Endothelial cell (in vitro differentiated cells): ENCODE results near the gene LRCH3. TPM values are rescaled to one million over a fixed set of nuclear protein-coding genes. Genes with fewer than 3 reads are reported as not detected.

Experiments used
- DNase-seq: peaks from one replicate; pipeline ENCODE4 v3.0.0; 2021; ENCODE audit warnings: low spot score
- H3K27ac Mint-ChIP-seq: one replicate; pipeline ENCODE4 v1.8.0; 2021; ENCODE audit warnings: mixed read lengths, inconsistent platforms; ENCODE audit not compliant: unreplicated experiment
- H3K27me3 Mint-ChIP-seq: one replicate; pipeline ENCODE4 v1.8.0; 2021; ENCODE audit warnings: mild to moderate bottlenecking, moderate library complexity, mixed read lengths, inconsistent platforms; ENCODE audit not compliant: unreplicated experiment
- H3K36me3 Mint-ChIP-seq: one replicate; pipeline ENCODE4 v1.8.0; 2021; ENCODE audit warnings: mild to moderate bottlenecking, low read depth, mixed read lengths, inconsistent platforms; ENCODE audit not compliant: unreplicated experiment
- H3K4me1 Mint-ChIP-seq: one replicate; pipeline ENCODE4 v1.8.0; 2021; ENCODE audit warnings: mild to moderate bottlenecking, mixed read lengths, inconsistent platforms; ENCODE audit not compliant: unreplicated experiment
- H3K4me3 Mint-ChIP-seq: one replicate; pipeline ENCODE4 v1.8.0; 2021; ENCODE audit warnings: mild to moderate bottlenecking, mixed read lengths, inconsistent platforms; ENCODE audit not compliant: unreplicated experiment
- H3K9me3 Mint-ChIP-seq: one replicate; pipeline ENCODE4 v1.8.0; 2021; ENCODE audit warnings: mixed read lengths, inconsistent platforms; ENCODE audit not compliant: unreplicated experiment
- total RNA-seq: library from RNA; stranded (reverse); fragmentation: NEBNext Ultra II Directional; extraction: Animal tissue kit (Norgen Biotek cat#: 25700); gene quantifications from one replicate; pipeline ENCODE4 v1.2.1, GENCODE V29; 2021; ENCODE audit not compliant: unreplicated experiment
- TF ChIP-seq, protein P1 (sequence below): fragments of 200-600 bp; sonication (generic); IDR thresholded peaks from one replicate; pipeline ENCODE4 v1.5.0; 2021; ENCODE audit warnings: antibody characterized with exemption; ENCODE audit not compliant: unreplicated experiment

The LRCH3 gene
- total RNA-seq, 1 donor from 2014 or later: 62.2 TPM

DNA sequence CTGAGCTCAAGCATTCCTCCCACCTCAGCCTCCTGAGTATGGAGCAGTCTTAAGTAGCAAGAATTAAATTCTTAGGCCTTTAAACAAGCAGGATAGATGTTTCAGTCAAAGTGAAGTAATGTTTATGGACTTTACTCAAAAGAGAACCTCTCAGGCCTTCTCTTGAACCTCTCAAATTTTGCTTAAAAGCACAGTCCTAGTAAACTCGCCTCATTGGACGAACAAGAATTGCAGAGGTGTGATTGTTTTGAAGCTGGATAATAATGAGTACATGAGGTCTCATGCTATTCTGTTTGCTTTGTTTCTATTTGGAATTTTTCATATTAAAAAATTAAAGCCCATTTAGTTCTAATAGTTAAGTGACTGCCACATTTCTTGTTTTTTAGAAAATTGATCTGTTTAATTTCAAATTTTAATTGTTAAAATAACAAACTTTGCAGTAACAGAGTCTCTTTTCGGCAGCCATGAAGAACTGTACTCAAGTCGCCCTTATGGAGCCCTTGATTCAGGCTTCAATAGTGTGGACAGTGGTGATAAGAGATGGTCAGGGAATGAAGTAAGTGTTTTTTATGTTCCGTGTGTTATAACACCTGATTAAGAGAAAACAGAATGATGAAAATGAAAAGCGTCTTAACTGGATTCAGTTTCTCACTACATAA, 39.4 kb downstream of the LRCH3 start:
- peaks cover 22% of the 10 kb centered on the region for H3K36me3 Mint-ChIP-seq
- H3K27me3 Mint-ChIP-seq: no peaks in the 10 kb centered on the region
- H3K9me3 Mint-ChIP-seq: no peaks in the 10 kb centered on the region
- no peak for DNase-seq
- no peak overlapping the region for H3K27ac Mint-ChIP-seq
- H3K4me3 Mint-ChIP-seq: no peak overlapping the region
- H3K4me1 Mint-ChIP-seq: no peaks in the 10 kb centered on the region
- TF ChIP-seq, protein P1, sequence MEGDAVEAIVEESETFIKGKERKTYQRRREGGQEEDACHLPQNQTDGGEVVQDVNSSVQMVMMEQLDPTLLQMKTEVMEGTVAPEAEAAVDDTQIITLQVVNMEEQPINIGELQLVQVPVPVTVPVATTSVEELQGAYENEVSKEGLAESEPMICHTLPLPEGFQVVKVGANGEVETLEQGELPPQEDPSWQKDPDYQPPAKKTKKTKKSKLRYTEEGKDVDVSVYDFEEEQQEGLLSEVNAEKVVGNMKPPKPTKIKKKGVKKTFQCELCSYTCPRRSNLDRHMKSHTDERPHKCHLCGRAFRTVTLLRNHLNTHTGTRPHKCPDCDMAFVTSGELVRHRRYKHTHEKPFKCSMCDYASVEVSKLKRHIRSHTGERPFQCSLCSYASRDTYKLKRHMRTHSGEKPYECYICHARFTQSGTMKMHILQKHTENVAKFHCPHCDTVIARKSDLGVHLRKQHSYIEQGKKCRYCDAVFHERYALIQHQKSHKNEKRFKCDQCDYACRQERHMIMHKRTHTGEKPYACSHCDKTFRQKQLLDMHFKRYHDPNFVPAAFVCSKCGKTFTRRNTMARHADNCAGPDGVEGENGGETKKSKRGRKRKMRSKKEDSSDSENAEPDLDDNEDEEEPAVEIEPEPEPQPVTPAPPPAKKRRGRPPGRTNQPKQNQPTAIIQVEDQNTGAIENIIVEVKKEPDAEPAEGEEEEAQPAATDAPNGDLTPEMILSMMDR: no peak

DNA sequence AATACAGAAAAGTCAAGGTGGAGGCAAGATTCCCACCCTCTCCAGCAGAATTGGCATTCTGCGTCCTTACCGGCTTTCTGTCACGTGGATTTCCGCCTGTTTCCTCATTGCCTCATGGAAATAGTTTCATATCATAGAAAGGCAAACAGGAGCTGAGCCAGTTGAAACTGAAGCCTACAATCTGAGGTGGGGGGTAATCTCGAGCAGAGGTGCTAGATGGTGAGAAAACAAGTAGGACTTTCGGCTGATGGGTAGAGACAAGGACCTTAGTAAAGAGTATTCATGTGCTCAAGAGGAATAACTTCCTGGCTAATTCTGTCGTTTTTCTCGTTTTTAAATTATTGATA, 39.9 kb downstream of the LRCH3 start:
- Mint-ChIP-seq H3K9me3 (no peaks in the 10 kb centered on the region), H3K4me1 (no peaks in the 10 kb centered on the region), H3K27me3 (no peaks in the 10 kb centered on the region), H3K36me3 (peaks cover 24% of the 10 kb centered on the region), H3K4me3 (no peak overlapping the region), H3K27ac (no peak overlapping the region)
- TF ChIP-seq, protein P1: no peak
- DNase-seq: no peak

DNA sequence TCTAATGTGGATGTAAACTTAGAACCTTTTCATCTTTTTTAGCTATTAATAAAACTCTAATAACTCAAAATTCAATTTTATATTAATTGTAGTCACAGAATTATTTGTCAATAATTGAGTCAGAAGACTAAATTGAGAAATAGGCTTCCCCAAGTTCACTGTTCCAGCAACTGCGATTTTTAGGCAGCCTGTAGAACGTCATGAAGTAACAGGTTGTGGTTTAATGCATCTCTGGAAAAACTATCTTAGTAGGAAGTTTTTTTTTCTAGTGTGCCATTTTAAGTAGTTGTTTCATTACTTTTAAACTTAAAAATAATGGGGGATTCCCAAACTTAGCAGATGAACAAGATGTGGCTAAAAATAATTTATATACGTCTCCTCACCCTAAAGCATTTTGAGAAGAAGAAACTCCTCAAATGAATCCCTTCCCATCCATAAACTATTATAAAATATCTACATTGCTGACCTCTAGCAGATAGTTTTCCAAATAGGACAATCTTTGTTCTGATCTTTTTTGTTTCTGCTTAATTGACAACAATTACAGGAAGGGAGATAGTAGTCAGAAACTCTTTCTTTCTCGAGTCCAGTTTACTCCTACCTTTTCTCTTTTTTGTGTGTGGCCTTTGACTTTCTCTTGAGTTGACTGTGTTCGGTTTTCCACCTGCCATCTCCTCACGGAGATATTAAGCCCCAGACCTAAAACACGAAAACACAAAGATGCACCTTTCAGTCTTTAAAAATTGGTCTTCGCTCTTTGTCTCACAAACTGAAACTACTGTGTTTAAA, 43.1 kb downstream of the LRCH3 start:
- Mint-ChIP-seq H3K4me3 (no peak overlapping the region), H3K36me3 (peaks cover 24% of the 10 kb centered on the region), H3K27me3 (no peaks in the 10 kb centered on the region), H3K9me3 (no peaks in the 10 kb centered on the region), H3K27ac (peak overlapping the region; percentile 25), H3K4me1 (no peaks in the 10 kb centered on the region)
- TF ChIP-seq, protein P1: no peak
- no peak for DNase-seq

- no peak overlapping the region for H3K4me3 Mint-ChIP-seq
- no peaks in the 10 kb centered on the region for H3K4me1 Mint-ChIP-seq
- H3K27me3 Mint-ChIP-seq: no peaks in the 10 kb centered on the region
- no peaks in the 10 kb centered on the region for H3K9me3 Mint-ChIP-seq
- DNase-seq: no peak
- no peak overlapping the region for H3K27ac Mint-ChIP-seq
- TF ChIP-seq, protein P1: no peak
- H3K36me3 Mint-ChIP-seq: peaks cover 26% of the 10 kb centered on the region
These were observed 44.5 kb downstream of the LRCH3 start for GRCh38 chr3:197835509-197835908.

DNA sequence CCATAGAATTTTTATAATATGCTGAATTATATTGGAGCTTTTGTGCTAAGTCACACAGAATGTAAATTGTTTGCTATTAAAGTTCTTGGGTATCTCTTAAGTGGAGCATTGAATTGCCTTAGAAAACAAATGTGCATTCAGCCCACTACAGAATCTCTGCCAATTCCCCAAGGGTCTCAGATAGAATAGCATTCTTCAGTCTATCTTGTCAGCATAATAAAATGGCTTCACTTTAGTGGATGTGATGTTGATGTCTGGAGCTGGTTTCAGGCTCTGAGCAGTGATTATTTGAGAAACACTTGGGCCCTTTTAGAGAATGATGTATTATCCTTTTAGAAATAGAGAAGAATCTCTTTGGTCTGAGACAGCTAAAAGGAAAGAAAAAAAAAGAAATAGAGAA, 45.2 kb downstream of the LRCH3 start:
- H3K9me3 Mint-ChIP-seq: no peaks in the 10 kb centered on the region
- TF ChIP-seq, protein P1: no peak
- DNase-seq: no peak
- H3K4me3 Mint-ChIP-seq: no peak overlapping the region
- peaks cover 29% of the 10 kb centered on the region for H3K36me3 Mint-ChIP-seq
- no peaks in the 10 kb centered on the region for H3K27me3 Mint-ChIP-seq
- H3K4me1 Mint-ChIP-seq: no peaks in the 10 kb centered on the region
- H3K27ac Mint-ChIP-seq: no peak overlapping the region
